H1 (cell line): ENCODE data around the gene TCN2. TPM values are rescaled to one million over a fixed set of nuclear protein-coding genes. Genes with fewer than 3 reads are reported as not detected.
A peak's percentile ranks its signal among the peaks of the same experiment; 100 is the strongest.
"Not testable (repeated sequence)": the region's sequence is repeated elsewhere in the genome, so short reads cannot be mapped to it uniquely, and the experiment has no call there.

Experiments
- CTCF ChIA-PET: fragments of 300-600 bp; sonication (Branson Sonifier 250); formaldehyde crosslinking; loops from one replicate; lab custom pipeline; 2021; ENCODE audit not compliant: partially characterized antibody; lab: Charles Lee
- POLR2A ChIA-PET: fragments of 300-600 bp; sonication (Branson Sonifier 250); formaldehyde crosslinking; loops from one replicate; lab custom pipeline; 2021; ENCODE audit warnings: inconsistent platforms; ENCODE audit not compliant: partially characterized antibody; lab: Charles Lee
- DNase-seq, 2 experiments: peaks; one replicate each; pipeline versions ENCODE4 v3.0.0 to v3.0.0-alpha.2; 2010 to 2022; ENCODE audit warnings: low spot score in 2 of 2, low read depth in 1 of 2, mixed read lengths in 1 of 2
- FAIRE-seq: peaks from 2 replicates; lab custom pipeline; 2011; peaks lifted over from hg19 to GRCh38; lab: Jason Lieb, UNC
- H2AFZ ChIP-seq: 2 replicates; pipeline ENCODE4 v1.8.1; 2012; ENCODE audit warnings: low read length, inconsistent platforms
- H2AK5ac ChIP-seq: 2 replicates; pipeline ENCODE4 v1.6.1; 2013; ENCODE audit warnings: low read depth, low read length
- H2BK120ac ChIP-seq: replicated peaks from 2 replicates; pipeline ENCODE3; 2013; ENCODE audit warnings: low read depth, low read length, inconsistent platforms
- H2BK12ac ChIP-seq: 2 replicates; pipeline ENCODE4 v1.6.1; 2013; ENCODE audit warnings: low read depth, low read length
- H2BK15ac ChIP-seq: 2 replicates; pipeline ENCODE4 v1.6.1; 2013; ENCODE audit warnings: low read length
- H2BK20ac ChIP-seq: 2 replicates; pipeline ENCODE4 v1.6.1; 2013; ENCODE audit warnings: low read length
- H2BK5ac ChIP-seq: 2 replicates; pipeline ENCODE4 v1.6.1; 2013; ENCODE audit warnings: low read depth, low read length
- H3K14ac ChIP-seq: 2 replicates; pipeline ENCODE4 v1.6.1; 2013; ENCODE audit warnings: inconsistent platforms; ENCODE audit not compliant: insufficient read length
- H3K18ac ChIP-seq: 2 replicates; pipeline ENCODE4 v1.6.1; 2013; ENCODE audit warnings: low read length; ENCODE audit errors: extremely low read depth
- H3K23ac ChIP-seq: 2 replicates; pipeline ENCODE4 v1.6.1; 2013; ENCODE audit warnings: inconsistent platforms; ENCODE audit not compliant: insufficient read length
- H3K23me2 ChIP-seq: 2 replicates; pipeline ENCODE4 v1.6.1; 2013; ENCODE audit warnings: low read depth, low read length
- H3K27ac ChIP-seq: 2 replicates; pipeline ENCODE4 v1.6.1; 2011; ENCODE audit warnings: low read depth, low read length, inconsistent platforms
- H3K27me3 ChIP-seq, 4 experiments: replicated peaks in 1 of 4; 1 replicate in 1 of 4; 2 replicates in 3 of 4; pipeline versions ENCODE4 v1.6.1 to v1.8.1; 2011 to 2013; ENCODE audit warnings: low read length in 3 of 4, mild to moderate bottlenecking in 3 of 4, inconsistent platforms in 2 of 4, mixed read lengths in 2 of 4, moderate library complexity in 1 of 4; ENCODE audit not compliant: control insufficient read depth in 3 of 4, insufficient read depth in 3 of 4; ENCODE audit errors: extremely low read depth in 1 of 4
- H3K36me3 ChIP-seq, 4 experiments: 2 replicates each; pipeline versions ENCODE4 v1.6.1 to v1.8.1; 2011 to 2013; ENCODE audit warnings: mild to moderate bottlenecking in 4 of 4, low read length in 3 of 4, moderate library complexity in 2 of 4, control low read depth in 1 of 4, inconsistent platforms in 1 of 4; ENCODE audit not compliant: insufficient read depth in 4 of 4, control insufficient read depth in 2 of 4
- H3K4ac ChIP-seq: replicated peaks from 2 replicates; pipeline ENCODE3; 2013; ENCODE audit warnings: low read length, low read depth, mixed read lengths, inconsistent platforms; ENCODE audit not compliant: insufficient read length
- H3K4me1 ChIP-seq, 4 experiments: replicated peaks in 1 of 4; 1 replicate in 1 of 4; 2 replicates in 3 of 4; pipeline versions ENCODE4 v1.6.1 to v1.8.1; 2011 to 2013; ENCODE audit warnings: low read length in 3 of 4, inconsistent platforms in 2 of 4, mixed read lengths in 1 of 4; ENCODE audit not compliant: insufficient read depth in 4 of 4, control insufficient read depth in 3 of 4
- H3K4me2 ChIP-seq, 2 experiments: 2 replicates each; pipeline versions ENCODE4 v1.6.1 to v1.8.1; 2011 to 2013; ENCODE audit warnings: low read depth in 2 of 2, low read length in 2 of 2, control low read depth in 1 of 2, inconsistent platforms in 1 of 2, mild to moderate bottlenecking in 1 of 2; ENCODE audit not compliant: insufficient read depth in 1 of 2
- H3K4me3 ChIP-seq, 4 experiments: fragments of 200-600, 300-600 bp in 1 of 4; sonication (generic), shearing (Covaris generic), sonication (Bioruptor Twin) in 1 of 4; 2 replicates each; pipeline versions ENCODE4 v1.5.1 to v1.8.1; 2011 to 2016; ENCODE audit warnings: low read length in 4 of 4, low read depth in 3 of 4, control low read depth in 2 of 4, inconsistent platforms in 2 of 4, mild to moderate bottlenecking in 2 of 4, mixed read lengths in 1 of 4, moderate library complexity in 1 of 4; ENCODE audit not compliant: insufficient read depth in 2 of 4; ENCODE audit errors: extremely low read depth in 1 of 4
- H3K56ac ChIP-seq: replicated peaks from 2 replicates; pipeline ENCODE3; 2013; ENCODE audit warnings: low read depth, mild to moderate bottlenecking, mixed read lengths, low read length, inconsistent platforms; ENCODE audit not compliant: insufficient read length
- H3K79me1 ChIP-seq: 2 replicates; pipeline ENCODE4 v1.6.1; 2013; ENCODE audit warnings: low read depth, low read length, control low read depth
- H3K79me2 ChIP-seq, 2 experiments: 2 replicates each; pipeline versions ENCODE4 v1.6.1 to v1.8.1; 2012 to 2013; ENCODE audit warnings: low read length in 2 of 2, mild to moderate bottlenecking in 2 of 2, inconsistent platforms in 1 of 2; ENCODE audit not compliant: insufficient read depth in 2 of 2, control insufficient read depth in 1 of 2
- H3K9ac ChIP-seq, 4 experiments: replicated peaks in 1 of 4; 1 replicate in 1 of 4; 2 replicates in 3 of 4; pipeline versions ENCODE4 v1.6.1 to v1.8.1; 2011 to 2013; ENCODE audit warnings: low read depth in 3 of 4, low read length in 3 of 4, control low read depth in 2 of 4, mild to moderate bottlenecking in 2 of 4, moderate library complexity in 2 of 4, inconsistent platforms in 1 of 4; ENCODE audit errors: extremely low read depth in 1 of 4
- H3K9me3 ChIP-seq, 2 experiments: 2 replicates each; pipeline versions ENCODE4 v1.6.1 to v1.8.1; 2012 to 2013; ENCODE audit warnings: mild to moderate bottlenecking in 2 of 2, moderate library complexity in 2 of 2, control low read depth in 1 of 2, inconsistent platforms in 1 of 2, low read depth in 1 of 2, low read length in 1 of 2, mixed read lengths in 1 of 2; ENCODE audit not compliant: insufficient read depth in 2 of 2
- H4K20me1 ChIP-seq, 2 experiments: replicated peaks in 1 of 2; 2 replicates each; pipeline versions ENCODE3 to v1.8.1; 2011 to 2013; ENCODE audit warnings: inconsistent platforms in 2 of 2, low read length in 2 of 2, mild to moderate bottlenecking in 1 of 2; ENCODE audit not compliant: insufficient read depth in 2 of 2, control insufficient read depth in 1 of 2
- H4K5ac ChIP-seq: 2 replicates; pipeline ENCODE4 v1.6.1; 2013; ENCODE audit warnings: low read length, low read depth, mixed read lengths, inconsistent platforms; ENCODE audit not compliant: insufficient read length
- H4K8ac ChIP-seq: 2 replicates; pipeline ENCODE4 v1.8.0; 2013; ENCODE audit warnings: mild to moderate bottlenecking, moderate library complexity, low read length, inconsistent platforms; ENCODE audit not compliant: insufficient read depth; ENCODE audit errors: extremely low read depth
- H4K91ac ChIP-seq: replicated peaks from 2 replicates; pipeline ENCODE3; 2013; ENCODE audit warnings: low read length, mixed read lengths, inconsistent platforms; ENCODE audit not compliant: insufficient read length
- WGBS, 2 experiments: shearing (Covaris generic) in 1 of 2; methylation state at CpG; one replicate each; pipeline versions ENCODE4 v1.1.6 to v1.1.7; 2013 to 2015; ENCODE audit warnings: low lambda C conversion rate in 2 of 2, mixed read lengths in 2 of 2, inconsistent platforms in 1 of 2, low coverage in 1 of 2, missing lambda C conversion rate in 1 of 2; ENCODE audit not compliant: insufficient replicate concordance in 2 of 2, insufficient coverage in 1 of 2, insufficient read length in 1 of 2; ENCODE audit errors: extremely low coverage in 1 of 2, missing lambda C conversion rate in 1 of 2; 5-methylcytosine and 5-hydroxymethylcytosine counted together
- polyA plus RNA-seq, 7 experiments: library from polyadenylated mRNA; depleted of rRNA in 3 of 7; stranded (reverse) in 5 of 7; unstranded in 2 of 7; fragments of >200 nt in 5 of 7; fragments of 200-250 nt in 2 of 7; gene quantifications; 1 replicate in 5 of 7; 2 replicates in 1 of 7; 4 replicates in 1 of 7; pipeline versions ENCODE4 v1.2.1 to v1.2.3, GENCODE V29; 2011 to 2013; ENCODE audit warnings: missing spikeins in 2 of 7, mixed read lengths in 2 of 7
- total RNA-seq: library from RNA; stranded (reverse); fragmentation: NEBNext Ultra II Directional; extraction: Animal tissue kit (Norgen Biotek cat#: 25700); gene quantifications from 2 replicates; pipeline ENCODE4 v1.2.1, GENCODE V29; 2021
- TF ChIP-seq, protein P1 (sequence below), 3 experiments: IDR thresholded peaks; 1 replicate in 2 of 3; 2 replicates in 1 of 3; pipeline versions ENCODE4 v1.5.1 to v1.6.1; 2011; ENCODE audit warnings: low read length in 3 of 3, mild to moderate bottlenecking in 3 of 3, inconsistent platforms in 2 of 3, low read depth in 1 of 3, moderate library complexity in 1 of 3; ENCODE audit not compliant: insufficient read depth in 1 of 3; ENCODE audit errors: control extremely low read depth in 1 of 3

TCN2 gene
- total and polyA plus RNA-seq, 2 of the 8 experiments (the other 6 are each of a cell fraction or from before 2014, with no cell fraction given) = 30.0 to 87.8 TPM

DNA sequence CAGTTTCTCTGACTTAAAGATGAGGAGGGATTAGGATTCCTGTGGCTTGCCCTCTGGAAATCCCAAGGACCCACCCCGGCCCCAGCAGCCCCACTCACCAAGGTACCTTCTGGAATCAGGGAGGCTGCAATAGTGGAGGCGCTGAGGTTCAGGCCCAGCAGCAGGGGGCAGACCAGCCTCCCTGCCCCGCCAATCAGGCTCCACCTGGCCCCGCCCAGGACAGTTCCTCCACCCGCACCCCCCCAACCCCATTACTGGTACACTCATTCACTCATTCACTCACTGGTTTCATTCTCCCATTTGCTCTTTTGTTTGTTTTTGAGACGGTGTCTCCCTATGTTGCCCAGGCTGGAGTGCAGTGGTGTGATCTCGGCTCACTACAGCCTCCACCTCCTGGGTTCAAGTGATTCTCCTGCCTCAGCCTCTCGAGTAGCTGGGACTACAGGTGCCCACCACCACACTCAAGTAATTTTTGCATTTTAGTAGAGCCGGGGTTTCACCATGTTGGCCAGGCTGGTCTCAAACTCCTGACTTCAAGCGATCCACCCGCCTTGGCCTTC lies 46.3 kb upstream of the TCN2 start:
- H2BK12ac ChIP-seq = peak overlapping the region; percentile 39; the same call in 1 of the 2 replicates
- 88% methylated on average over 11 of the region's 11 CpGs; no CpG with 5 or more reads in 1 of the 2 experiments for WGBS, 2 experiments
- H3K36me3 ChIP-seq, H4K8ac ChIP-seq, H3K4me2 ChIP-seq, H4K20me1 ChIP-seq, H3K23me2 ChIP-seq, H3K79me1 ChIP-seq, H3K27ac ChIP-seq, DNase-seq, H3K4me3 ChIP-seq, H2BK120ac ChIP-seq, H4K5ac ChIP-seq, H3K56ac ChIP-seq, FAIRE-seq, H3K4ac ChIP-seq, H3K9ac ChIP-seq, H4K91ac ChIP-seq, H3K27me3 ChIP-seq, POLR2A ChIA-PET, H2AFZ ChIP-seq, H2AK5ac ChIP-seq, H3K9me3 ChIP-seq, H2BK15ac ChIP-seq, H3K14ac ChIP-seq, H3K23ac ChIP-seq, H3K79me2 ChIP-seq, H3K18ac ChIP-seq: not testable (repeated sequence)
- H2BK20ac ChIP-seq = 0 out of 2 replicates have a peak overlapping the region, but pooled peaks have one; percentile 32
- CTCF ChIA-PET = interaction anchor here (0.6 to 1.9 kb wide), 4 partner anchors 11 to 75 kb away, joined by 3 to 10 read pairs (median 4); partner anchors contain the start of gene TCN2
- H2BK5ac ChIP-seq = peak overlapping the region; percentile 71; the same call in 1 of the 2 replicates
- peaks cover 0 to 22% (median 12%) of the 10 kb centered on the region in 4 experiments; a peak in 6 of 7 replicates for H3K4me1 ChIP-seq
- TF ChIP-seq, protein P1, sequence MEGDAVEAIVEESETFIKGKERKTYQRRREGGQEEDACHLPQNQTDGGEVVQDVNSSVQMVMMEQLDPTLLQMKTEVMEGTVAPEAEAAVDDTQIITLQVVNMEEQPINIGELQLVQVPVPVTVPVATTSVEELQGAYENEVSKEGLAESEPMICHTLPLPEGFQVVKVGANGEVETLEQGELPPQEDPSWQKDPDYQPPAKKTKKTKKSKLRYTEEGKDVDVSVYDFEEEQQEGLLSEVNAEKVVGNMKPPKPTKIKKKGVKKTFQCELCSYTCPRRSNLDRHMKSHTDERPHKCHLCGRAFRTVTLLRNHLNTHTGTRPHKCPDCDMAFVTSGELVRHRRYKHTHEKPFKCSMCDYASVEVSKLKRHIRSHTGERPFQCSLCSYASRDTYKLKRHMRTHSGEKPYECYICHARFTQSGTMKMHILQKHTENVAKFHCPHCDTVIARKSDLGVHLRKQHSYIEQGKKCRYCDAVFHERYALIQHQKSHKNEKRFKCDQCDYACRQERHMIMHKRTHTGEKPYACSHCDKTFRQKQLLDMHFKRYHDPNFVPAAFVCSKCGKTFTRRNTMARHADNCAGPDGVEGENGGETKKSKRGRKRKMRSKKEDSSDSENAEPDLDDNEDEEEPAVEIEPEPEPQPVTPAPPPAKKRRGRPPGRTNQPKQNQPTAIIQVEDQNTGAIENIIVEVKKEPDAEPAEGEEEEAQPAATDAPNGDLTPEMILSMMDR (IDR thresholded peaks at IDR 0.05; ENCODE audit: control extremely low read depth in 1 of 3, insufficient read depth in 1 of 3, low read depth in 1 of 3, low read length in 3 of 3) = peak in 2 of 3 experiments; percentile 16 to 25; a peak in 2 of 4 replicates
